ENCODE results near the gene FCGR1A.
"Not testable (repeated sequence)": the region's sequence is repeated elsewhere in the genome, so short reads cannot be mapped to it uniquely, and the experiment has no call there.

Gene FCGR1A

GRCh38 chr1:149832316-149833126, 50.0 kb downstream of the FCGR1A start:
- DNase-seq (ENCODE audit: low read depth): not testable (repeated sequence)

- not testable (repeated sequence) for DNase-seq (ENCODE audit: low read depth)
Measured at GRCh38 chr1:149833144-149833543, 50.6 kb downstream of the FCGR1A start.

GRCh38 chr1:149841149-149841548, 58.7 kb downstream of the FCGR1A start:
- not testable (repeated sequence) for DNase-seq (ENCODE audit: low read depth)
